ENCODE data around the gene HOXA1.

Gene HOXA1

GRCh38 chr7:27124902-27125689 lies 29.3 kb upstream of the HOXA1 start:
- Histone ChIP-seq H3K27me3 (ENCODE audit: insufficient read depth, poor library complexity, severe bottlenecking) (peaks cover 4% of the 10 kb centered on the region), H3K27ac (replicated peaks) (no peak overlapping the region), H3K4me3 (replicated peaks; ENCODE audit: insufficient read depth, low read length) (no peak overlapping the region)
- no peak for TF ChIP-seq CTCF (IDR thresholded peaks at IDR 0.05; ENCODE audit: insufficient read depth, low read length)
- TF ChIP-seq GABPA (IDR thresholded peaks at IDR 0.05; ENCODE audit: low read depth) = no peak
- DNase-seq (ENCODE audit: low read depth in 1 of 2, low spot score in 1 of 2) = no peak

- TF ChIP-seq GABPA (IDR thresholded peaks at IDR 0.05; ENCODE audit: low read depth) = no peak
- no peak for TF ChIP-seq REST (IDR thresholded peaks at IDR 0.05; ENCODE audit: insufficient replicate concordance, low read depth)
- no peak for TF ChIP-seq POLR2AphosphoS5 (IDR thresholded peaks at IDR 0.05; ENCODE audit: low read depth)
- no peak for TF ChIP-seq CTCF (IDR thresholded peaks at IDR 0.05; ENCODE audit: insufficient read depth, low read length)
- TF ChIP-seq SPI1 (IDR thresholded peaks at IDR 0.05; ENCODE audit: borderline replicate concordance, low read depth) = no peak
These were observed 28.5 kb upstream of the HOXA1 start for GRCh38 chr7:27124096-27124901.

GRCh38 chr7:27123477-27124053 lies 27.8 kb upstream of the HOXA1 start:
- no peak for DNase-seq (ENCODE audit: low read depth in 1 of 2, low spot score in 1 of 2)
- TF ChIP-seq CTCF (IDR thresholded peaks at IDR 0.05; ENCODE audit: insufficient read depth, low read length) (no peak), POLR2AphosphoS5 (IDR thresholded peaks at IDR 0.05; ENCODE audit: low read depth) (no peak), GABPA (IDR thresholded peaks at IDR 0.05; ENCODE audit: low read depth) (no peak), REST (IDR thresholded peaks at IDR 0.05; ENCODE audit: insufficient replicate concordance, low read depth) (no peak)
- Histone ChIP-seq H3K27ac (replicated peaks) (no peak overlapping the region), H3K27me3 (ENCODE audit: insufficient read depth, poor library complexity, severe bottlenecking) (peaks cover 4% of the 10 kb centered on the region), H3K4me3 (replicated peaks; ENCODE audit: insufficient read depth, low read length) (no peak overlapping the region)

More at GRCh38 chr7:27124096-27124901, 28.5 kb upstream of the HOXA1 start:
- Histone ChIP-seq H3K4me3 (replicated peaks; ENCODE audit: insufficient read depth, low read length) (no peak overlapping the region), H3K27ac (replicated peaks) (no peak overlapping the region), H3K27me3 (ENCODE audit: insufficient read depth, poor library complexity, severe bottlenecking) (peaks cover 4% of the 10 kb centered on the region)
- DNase-seq (ENCODE audit: low read depth in 1 of 2, low spot score in 1 of 2) = no peak

All from HL-60 (cell line).